HepG2 (cell line): ENCODE data around the gene ZFX. TPM values are rescaled to one million over a fixed set of nuclear protein-coding genes. Genes with fewer than 3 reads are reported as not detected.

ENCODE experiments used
- ELF3 ChIP-seq: IDR thresholded peaks from 2 replicates; pipeline ENCODE4 v1.6.1; 2016; ENCODE audit warnings: missing genetic modification reagents, missing compliant biosample characterization
- HMGA1 ChIP-seq: sonication (generic); formaldehyde crosslinking; conservative IDR thresholded peaks from 2 replicates; pipeline ENCODE4 v1.4.0; 2020; ENCODE audit warnings: missing genetic modification reagents
- ISX ChIP-seq: sonication (generic); formaldehyde crosslinking; conservative IDR thresholded peaks from 2 replicates; pipeline ENCODE4 v1.5.0; 2020; ENCODE audit warnings: missing genetic modification reagents
- KAT8 ChIP-seq: IDR thresholded peaks from 2 replicates; pipeline ENCODE4 v1.6.1; 2016; ENCODE audit warnings: missing genetic modification reagents, missing compliant biosample characterization
- NRL ChIP-seq: sonication (generic); formaldehyde crosslinking; IDR thresholded peaks from 2 replicates; pipeline ENCODE4 v1.5.0; 2020; ENCODE audit warnings: missing genetic modification reagents, mild to moderate bottlenecking, moderate library complexity, borderline replicate concordance
- POLR2G ChIP-seq: fragments of 200-400 bp; formaldehyde crosslinking; IDR thresholded peaks from 2 replicates; pipeline ENCODE4 v1.6.1; 2018; ENCODE audit warnings: mild to moderate bottlenecking, low read depth, low read length, moderate library complexity
- SIN3B ChIP-seq: fragments of 150-350 bp; IDR thresholded peaks from 2 replicates; pipeline ENCODE4 v1.6.1; 2014; ENCODE audit warnings: low read length
- SSRP1 ChIP-seq: IDR thresholded peaks from 2 replicates; pipeline ENCODE4 v1.6.1; 2016; ENCODE audit warnings: control low read depth
- ZBED4 ChIP-seq: sonication (generic); formaldehyde crosslinking; IDR thresholded peaks from 2 replicates; pipeline ENCODE4 v1.4.0; 2020; ENCODE audit warnings: missing genetic modification reagents, borderline replicate concordance
- ZFP82 ChIP-seq: sonication (generic); formaldehyde crosslinking; IDR thresholded peaks from 2 replicates; pipeline ENCODE4 v1.5.1; 2020; ENCODE audit warnings: mild to moderate bottlenecking, missing genetic modification reagents, borderline replicate concordance
- ZNF382 ChIP-seq: sonication (generic); formaldehyde crosslinking; IDR thresholded peaks from 2 replicates; pipeline ENCODE4 v1.5.0; 2020; ENCODE audit warnings: missing genetic modification reagents, mild to moderate bottlenecking, borderline replicate concordance
- ZNF747 ChIP-seq: sonication (generic); formaldehyde crosslinking; IDR thresholded peaks from 2 replicates; pipeline ENCODE4 v1.8.1; 2023; ENCODE audit warnings: missing genetic modification reagents, mild to moderate bottlenecking, borderline replicate concordance
- ZXDC ChIP-seq: sonication (generic); formaldehyde crosslinking; IDR thresholded peaks from 2 replicates; pipeline ENCODE4 v1.5.0; 2020; ENCODE audit warnings: mild to moderate bottlenecking, missing genetic modification reagents
- polyA plus RNA-seq, 8 experiments: library from polyadenylated mRNA; depleted of rRNA in 3 of 8; stranded (reverse) in 7 of 8; unstranded in 1 of 8; fragments of >200 nt; fragmentation: Illumina TruSeq in 4 of 8; extraction: Trizol in 4 of 8; gene quantifications; 2 replicates each; pipeline versions ENCODE4 v1.2.1 to v1.2.3, GENCODE V29; 2011 to 2016; ENCODE audit warnings: low read depth in 4 of 8, missing spikeins in 1 of 8, mixed read lengths in 1 of 8; ENCODE audit not compliant: insufficient read depth in 1 of 8
- total RNA-seq, 5 experiments: library from RNA; depleted of rRNA; stranded (reverse); fragments of >200 nt; fragmentation: Illumina TruSeq; extraction: Trizol; gene quantifications; 2 replicates each; pipeline ENCODE4 v1.2.3, GENCODE V29; 2016; ENCODE audit warnings: low read depth in 1 of 5
- TF ChIP-seq, protein P1 (sequence below): sonication (generic); formaldehyde crosslinking; IDR thresholded peaks from 2 replicates; pipeline ENCODE4 v1.4.0; 2020; ENCODE audit warnings: mild to moderate bottlenecking, missing genetic modification reagents
- TF ChIP-seq, protein P2 (sequence below): sonication (generic); formaldehyde crosslinking; IDR thresholded peaks from 2 replicates; pipeline ENCODE4 v1.4.0; 2020; ENCODE audit warnings: mild to moderate bottlenecking, missing genetic modification reagents
- TF ChIP-seq, protein P3 (sequence below): sonication (generic); formaldehyde crosslinking; IDR thresholded peaks from 2 replicates; pipeline ENCODE4 v1.5.0; 2020; ENCODE audit warnings: missing genetic modification reagents, mild to moderate bottlenecking, borderline replicate concordance
- TF ChIP-seq, protein P4 (sequence below): sonication (generic); formaldehyde crosslinking; IDR thresholded peaks from 2 replicates; pipeline ENCODE4 v1.4.0; 2020; ENCODE audit warnings: low read depth, mild to moderate bottlenecking, missing genetic modification reagents

Gene ZFX
- total and polyA plus RNA-seq, 2 of the 13 experiments (the other 11 are each of a cell fraction or from before 2014, with no cell fraction given) = 13.8 to 37.3 TPM

DNA sequence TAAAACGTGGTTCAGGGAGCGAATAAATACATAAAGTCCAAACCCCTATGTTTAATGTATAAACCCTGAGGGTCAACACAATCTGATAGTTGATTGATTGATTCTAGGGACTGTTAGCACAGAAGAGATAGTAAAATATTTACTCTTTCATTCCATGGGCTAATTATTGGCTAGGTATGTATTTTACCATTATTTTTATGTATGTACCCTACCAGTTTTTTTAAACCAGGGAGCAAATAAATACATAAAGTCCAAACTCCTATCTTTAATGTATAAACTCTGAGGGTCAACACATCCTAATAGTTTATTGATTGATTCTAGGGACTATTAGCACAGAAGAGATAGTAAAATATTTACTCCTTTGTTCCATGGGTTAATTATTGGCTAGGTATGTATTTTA, 40.0 kb downstream of the ZFX start (continued):
- no peak for TF ChIP-seq NRL (CRISPR knock-in tag)
- TF ChIP-seq ZBED4 (CRISPR knock-in tag) = no peak
- TF ChIP-seq, protein P1, sequence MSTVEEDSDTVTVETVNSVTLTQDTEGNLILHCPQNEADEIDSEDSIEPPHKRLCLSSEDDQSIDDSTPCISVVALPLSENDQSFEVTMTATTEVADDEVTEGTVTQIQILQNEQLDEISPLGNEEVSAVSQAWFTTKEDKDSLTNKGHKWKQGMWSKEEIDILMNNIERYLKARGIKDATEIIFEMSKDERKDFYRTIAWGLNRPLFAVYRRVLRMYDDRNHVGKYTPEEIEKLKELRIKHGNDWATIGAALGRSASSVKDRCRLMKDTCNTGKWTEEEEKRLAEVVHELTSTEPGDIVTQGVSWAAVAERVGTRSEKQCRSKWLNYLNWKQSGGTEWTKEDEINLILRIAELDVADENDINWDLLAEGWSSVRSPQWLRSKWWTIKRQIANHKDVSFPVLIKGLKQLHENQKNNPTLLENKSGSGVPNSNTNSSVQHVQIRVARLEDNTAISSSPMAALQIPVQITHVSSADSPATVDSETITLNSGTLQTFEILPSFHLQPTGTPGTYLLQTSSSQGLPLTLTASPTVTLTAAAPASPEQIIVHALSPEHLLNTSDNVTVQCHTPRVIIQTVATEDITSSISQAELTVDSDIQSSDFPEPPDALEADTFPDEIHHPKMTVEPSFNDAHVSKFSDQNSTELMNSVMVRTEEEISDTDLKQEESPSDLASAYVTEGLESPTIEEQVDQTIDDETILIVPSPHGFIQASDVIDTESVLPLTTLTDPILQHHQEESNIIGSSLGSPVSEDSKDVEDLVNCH (CRISPR knock-in tag) = no peak
- no peak for TF ChIP-seq SIN3B
- TF ChIP-seq, protein P2, sequence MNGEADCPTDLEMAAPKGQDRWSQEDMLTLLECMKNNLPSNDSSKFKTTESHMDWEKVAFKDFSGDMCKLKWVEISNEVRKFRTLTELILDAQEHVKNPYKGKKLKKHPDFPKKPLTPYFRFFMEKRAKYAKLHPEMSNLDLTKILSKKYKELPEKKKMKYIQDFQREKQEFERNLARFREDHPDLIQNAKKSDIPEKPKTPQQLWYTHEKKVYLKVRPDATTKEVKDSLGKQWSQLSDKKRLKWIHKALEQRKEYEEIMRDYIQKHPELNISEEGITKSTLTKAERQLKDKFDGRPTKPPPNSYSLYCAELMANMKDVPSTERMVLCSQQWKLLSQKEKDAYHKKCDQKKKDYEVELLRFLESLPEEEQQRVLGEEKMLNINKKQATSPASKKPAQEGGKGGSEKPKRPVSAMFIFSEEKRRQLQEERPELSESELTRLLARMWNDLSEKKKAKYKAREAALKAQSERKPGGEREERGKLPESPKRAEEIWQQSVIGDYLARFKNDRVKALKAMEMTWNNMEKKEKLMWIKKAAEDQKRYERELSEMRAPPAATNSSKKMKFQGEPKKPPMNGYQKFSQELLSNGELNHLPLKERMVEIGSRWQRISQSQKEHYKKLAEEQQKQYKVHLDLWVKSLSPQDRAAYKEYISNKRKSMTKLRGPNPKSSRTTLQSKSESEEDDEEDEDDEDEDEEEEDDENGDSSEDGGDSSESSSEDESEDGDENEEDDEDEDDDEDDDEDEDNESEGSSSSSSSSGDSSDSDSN (CRISPR knock-in tag) = no peak
- no peak for TF ChIP-seq ZNF747 (CRISPR knock-in tag)
- no peak for TF ChIP-seq ZNF382
- no peak for TF ChIP-seq ELF3 (CRISPR knock-in tag)
- TF ChIP-seq, protein P3, sequence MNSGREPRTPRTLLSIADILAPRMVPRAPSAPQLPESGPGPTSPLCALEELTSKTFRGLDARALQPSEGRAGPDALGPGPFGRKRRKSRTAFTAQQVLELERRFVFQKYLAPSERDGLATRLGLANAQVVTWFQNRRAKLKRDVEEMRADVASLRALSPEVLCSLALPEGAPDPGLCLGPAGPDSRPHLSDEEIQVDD (CRISPR knock-in tag) = no peak
- no peak for TF ChIP-seq HMGA1 (CRISPR knock-in tag)
- no peak for TF ChIP-seq SSRP1 (CRISPR knock-in tag)
- no peak for TF ChIP-seq ZXDC
- TF ChIP-seq, protein P4, sequence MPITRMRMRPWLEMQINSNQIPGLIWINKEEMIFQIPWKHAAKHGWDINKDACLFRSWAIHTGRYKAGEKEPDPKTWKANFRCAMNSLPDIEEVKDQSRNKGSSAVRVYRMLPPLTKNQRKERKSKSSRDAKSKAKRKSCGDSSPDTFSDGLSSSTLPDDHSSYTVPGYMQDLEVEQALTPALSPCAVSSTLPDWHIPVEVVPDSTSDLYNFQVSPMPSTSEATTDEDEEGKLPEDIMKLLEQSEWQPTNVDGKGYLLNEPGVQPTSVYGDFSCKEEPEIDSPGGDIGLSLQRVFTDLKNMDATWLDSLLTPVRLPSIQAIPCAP = no peak
- no peak for TF ChIP-seq ISX (CRISPR knock-in tag)
- no peak for TF ChIP-seq KAT8
- no peak for TF ChIP-seq ZFP82 (CRISPR knock-in tag)
- no peak for TF ChIP-seq POLR2G
